ENCODE data around the gene DCTN3.

DCTN3 gene

DNA sequence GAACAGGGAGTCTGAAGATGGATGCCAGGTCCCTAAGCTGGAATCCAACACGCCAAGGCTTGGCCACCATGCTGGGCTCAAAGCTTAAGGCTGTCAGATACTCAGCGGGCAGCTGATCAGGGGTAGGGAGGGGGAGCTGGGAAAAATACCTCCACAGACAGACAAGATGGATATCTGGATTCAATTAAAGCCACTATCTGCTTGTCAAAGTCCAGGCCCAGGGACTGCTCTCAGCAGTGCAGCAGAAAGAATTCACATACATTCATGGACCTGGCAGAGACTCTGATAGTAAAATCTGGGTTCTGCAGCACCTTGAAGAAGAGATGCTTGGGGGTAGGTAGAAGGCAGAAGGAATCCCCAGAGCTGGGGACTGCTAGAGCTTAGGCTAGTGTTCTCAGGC, 5.2 kb downstream of the DCTN3 start:
- DNase-seq, result no peak

GRCh38 chr9:34612788-34613390, 7.4 kb downstream of the DCTN3 start:
- peak; percentile 40 for DNase-seq

GRCh38 chr9:34611811-34612787, 8.2 kb downstream of the DCTN3 start, which contains the start of gene RPP25L:
Gene RPP25L, minus strand, starts transcription at chr9:34612097. Its CDS starts 801 bp downstream, at chr9:34611296.
- peak; percentile 56 for DNase-seq

DNA sequence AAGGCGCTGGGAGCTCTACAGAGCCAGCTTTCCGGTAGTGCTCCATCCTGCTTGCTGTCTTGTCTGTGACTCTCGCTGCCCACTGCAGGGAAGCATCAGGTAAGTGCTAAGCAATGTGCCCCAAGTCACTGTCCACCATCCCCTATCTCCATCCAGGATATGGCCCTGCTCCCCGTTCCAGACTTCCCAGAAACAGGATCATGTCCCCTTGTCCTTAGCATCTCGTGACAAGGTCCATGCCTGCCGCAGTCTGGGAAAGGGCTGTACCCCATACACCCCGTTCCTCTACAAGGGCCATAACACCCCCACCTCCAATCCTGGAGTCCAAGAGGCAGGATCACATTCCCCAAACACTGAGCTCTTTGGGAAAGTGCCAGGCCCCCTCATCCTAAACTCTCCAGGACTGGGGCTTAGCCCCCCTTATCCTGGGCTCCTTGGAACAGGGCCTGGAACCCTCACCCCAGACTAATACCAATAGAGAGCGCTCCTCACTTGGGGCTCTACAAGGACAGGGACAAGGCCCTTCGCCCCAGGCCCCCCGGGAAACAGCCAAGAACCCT, 9.0 kb downstream of the DCTN3 start:
- DNase-seq, result no peak

DNA sequence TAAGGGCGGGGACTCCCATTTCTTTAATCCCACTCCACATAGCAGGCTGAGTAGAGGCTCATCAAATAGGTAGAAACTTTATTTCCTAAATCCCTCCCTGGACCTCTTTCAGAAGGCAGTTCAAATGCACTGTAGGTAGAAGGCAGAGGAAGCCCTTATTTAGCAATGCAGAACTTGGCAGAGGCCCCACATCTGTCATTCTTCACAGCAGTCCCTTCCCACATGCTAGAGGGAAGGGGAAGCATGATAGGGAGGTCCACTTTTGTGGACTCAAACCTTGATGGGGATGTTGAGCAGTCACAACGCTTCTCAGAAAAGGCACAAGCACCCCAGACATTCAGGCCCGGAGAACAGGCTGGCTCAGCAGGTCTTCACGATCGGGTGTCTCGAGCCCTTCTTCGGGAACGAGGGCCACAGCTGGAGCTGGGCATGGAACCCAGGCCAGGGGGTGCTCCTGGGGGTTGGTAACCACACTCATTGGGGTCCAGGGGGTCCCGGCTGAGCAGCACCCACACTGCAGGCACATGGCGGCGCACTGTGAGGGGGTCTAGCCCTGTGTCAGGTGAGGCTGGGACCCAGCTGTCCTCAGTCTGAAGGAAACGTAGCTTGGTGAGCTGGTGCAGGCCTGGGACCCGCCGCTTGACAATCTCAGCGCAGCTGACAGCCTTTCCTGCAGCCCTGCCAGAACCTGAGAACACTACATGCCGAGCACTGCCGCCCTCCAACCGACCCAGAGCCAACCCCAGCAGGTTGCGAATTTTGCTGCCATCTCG, 9.7 kb downstream of the DCTN3 start:
- no peak for DNase-seq

- no peak for DNase-seq
Measured at GRCh38 chr9:34607331-34607730, 13.0 kb downstream of the DCTN3 start.

DNA sequence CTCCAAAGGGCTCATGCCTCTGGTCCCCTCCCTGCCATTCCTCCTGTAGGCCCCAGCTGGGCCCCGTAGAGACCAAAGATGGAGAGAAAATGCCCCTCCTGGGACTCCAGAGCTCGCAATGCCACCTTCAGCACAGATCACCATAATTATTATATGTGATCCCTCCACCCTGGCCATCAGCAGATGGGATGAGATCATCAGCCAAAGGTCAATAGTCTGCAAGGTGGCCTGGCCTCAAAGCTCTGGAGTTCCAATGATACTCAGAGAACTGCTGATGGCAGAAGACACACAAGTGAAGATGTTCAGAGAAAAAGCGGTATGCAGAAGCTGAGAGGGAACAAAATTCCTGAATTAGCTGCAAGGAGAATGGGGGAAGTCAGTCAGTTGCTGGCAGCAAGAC, 13.4 kb downstream of the DCTN3 start:
- DNase-seq, result no peak

DNA sequence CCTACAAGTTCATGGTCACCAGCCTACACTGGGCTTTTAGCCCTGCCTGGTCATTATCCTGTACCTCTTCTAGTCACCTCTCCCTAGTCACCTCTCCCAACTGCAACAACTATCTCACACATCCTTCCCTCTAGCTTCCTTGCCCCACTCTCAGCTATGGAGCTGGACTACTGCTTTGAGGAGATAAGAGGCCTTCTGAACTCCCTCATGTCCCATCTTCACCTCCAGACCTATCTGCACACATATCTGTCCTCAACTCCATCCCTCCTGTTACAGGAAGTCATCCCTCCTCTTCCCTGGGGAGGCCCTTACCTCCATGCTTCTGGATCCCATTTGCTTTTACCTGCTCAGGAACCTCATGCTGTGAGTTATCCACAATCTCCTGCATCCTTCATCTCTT, 14.1 kb downstream of the DCTN3 start:
- DNase-seq, result no peak

DNA sequence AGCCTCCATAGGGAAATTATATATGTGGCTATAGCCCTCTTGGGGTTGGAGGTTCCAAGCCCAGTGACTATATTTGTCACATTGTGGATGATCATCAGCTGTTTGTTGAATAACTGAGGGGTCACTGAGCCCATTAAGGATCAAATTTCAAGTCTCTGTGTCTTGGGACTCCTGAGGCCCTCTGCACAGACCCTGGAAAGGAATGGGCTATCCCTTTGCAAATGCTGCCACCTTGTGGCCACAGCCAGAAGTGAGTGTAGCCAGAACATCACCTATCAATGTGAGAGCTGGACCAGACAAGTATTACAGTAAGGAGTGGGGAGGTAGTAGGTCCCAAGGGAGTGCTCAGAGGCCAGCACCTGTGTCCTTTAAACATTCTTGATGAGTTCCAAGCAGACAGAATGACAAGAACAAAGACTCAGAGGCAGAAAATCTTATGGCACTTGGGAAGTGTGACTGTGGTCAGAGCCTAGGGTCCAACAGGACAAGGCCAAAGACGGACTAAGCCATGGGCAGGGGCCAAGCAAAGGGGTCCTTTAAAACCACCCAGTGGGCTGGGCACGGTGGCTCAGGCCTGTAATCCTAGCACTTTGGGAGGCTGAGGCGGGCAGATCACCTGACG, 16.6 kb downstream of the DCTN3 start:
- peak; percentile 18 for DNase-seq

- no peak for DNase-seq
Measured at GRCh38 chr9:34601937-34602573, 18.2 kb downstream of the DCTN3 start.

- no peak for DNase-seq
Measured at GRCh38 chr9:34600908-34601307, 19.4 kb downstream of the DCTN3 start.

DNA sequence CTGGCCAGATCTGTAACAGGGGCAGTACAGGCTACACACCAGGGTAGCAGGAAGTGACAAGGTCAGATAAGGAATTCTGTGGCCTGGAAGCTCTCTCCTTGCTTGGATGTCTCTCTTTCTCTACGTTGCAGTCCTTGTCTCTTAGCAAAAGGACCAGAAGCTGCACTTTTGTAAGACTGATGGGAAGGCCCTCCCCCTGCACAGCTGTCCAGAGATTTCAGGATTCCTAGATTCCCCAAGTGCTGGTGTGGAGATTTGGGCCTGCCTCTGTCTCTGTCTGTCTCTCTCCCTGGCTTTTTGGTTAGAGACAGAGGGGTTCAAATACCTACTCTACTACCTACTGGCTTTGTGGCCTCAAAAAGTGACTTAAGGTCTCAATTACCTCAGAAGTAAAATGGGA, 20.7 kb downstream of the DCTN3 start:
- DNase-seq, result no peak

DNA sequence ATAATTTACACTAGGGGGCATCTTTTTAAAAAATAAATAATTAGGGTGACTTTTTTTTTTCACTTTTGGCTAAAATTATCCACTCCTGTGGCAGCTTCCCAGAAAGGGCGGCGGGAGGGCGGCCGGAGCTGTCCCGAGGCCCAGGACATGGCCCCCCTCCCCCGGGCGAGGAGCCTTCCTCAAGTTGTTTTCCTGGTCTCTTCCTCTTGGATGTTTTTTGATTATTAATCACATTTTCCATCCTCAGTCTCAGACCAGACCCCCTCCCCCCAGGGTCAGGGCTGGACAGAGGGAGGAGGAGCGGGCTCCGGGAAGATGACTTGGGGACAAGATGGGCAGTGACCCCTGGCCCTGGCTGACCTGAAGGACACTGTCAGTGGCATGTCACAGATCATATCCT, 26.1 kb downstream of the DCTN3 start:
- DNase-seq, result no peak

DNA sequence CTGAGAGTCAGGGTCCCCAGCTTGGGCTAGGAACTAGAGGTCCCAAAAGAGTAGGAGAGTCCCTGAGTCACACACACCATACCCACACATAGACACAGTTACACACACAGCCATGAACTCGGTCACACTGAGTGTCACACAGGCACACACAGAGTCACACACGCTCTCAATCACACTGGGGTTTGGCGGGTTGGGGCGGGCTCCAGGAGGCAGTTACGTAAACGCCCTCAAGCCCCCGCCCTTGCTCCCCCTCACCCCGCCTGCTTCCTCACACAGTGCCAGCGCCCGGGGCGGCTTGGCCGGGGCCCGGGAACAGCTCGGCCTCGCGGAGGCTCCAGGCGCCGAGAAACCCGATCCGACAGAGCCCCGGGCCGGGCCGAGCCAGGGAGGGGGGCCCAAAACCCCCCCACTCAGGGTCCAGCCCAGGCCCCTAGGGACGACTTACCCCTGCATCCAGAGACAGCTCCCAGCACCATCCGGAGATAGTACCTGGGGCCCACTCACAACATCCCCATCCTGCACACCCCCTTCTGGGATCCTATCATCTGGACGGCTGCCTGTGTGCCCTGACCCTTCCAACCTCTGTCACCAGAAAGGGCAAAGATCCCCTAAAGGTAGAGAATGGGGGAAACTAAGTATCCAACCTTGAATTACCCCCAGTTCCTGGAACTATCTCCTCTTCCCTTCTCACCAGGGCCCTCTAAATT, 27.2 kb downstream of the DCTN3 start:
- no peak for DNase-seq

DNA sequence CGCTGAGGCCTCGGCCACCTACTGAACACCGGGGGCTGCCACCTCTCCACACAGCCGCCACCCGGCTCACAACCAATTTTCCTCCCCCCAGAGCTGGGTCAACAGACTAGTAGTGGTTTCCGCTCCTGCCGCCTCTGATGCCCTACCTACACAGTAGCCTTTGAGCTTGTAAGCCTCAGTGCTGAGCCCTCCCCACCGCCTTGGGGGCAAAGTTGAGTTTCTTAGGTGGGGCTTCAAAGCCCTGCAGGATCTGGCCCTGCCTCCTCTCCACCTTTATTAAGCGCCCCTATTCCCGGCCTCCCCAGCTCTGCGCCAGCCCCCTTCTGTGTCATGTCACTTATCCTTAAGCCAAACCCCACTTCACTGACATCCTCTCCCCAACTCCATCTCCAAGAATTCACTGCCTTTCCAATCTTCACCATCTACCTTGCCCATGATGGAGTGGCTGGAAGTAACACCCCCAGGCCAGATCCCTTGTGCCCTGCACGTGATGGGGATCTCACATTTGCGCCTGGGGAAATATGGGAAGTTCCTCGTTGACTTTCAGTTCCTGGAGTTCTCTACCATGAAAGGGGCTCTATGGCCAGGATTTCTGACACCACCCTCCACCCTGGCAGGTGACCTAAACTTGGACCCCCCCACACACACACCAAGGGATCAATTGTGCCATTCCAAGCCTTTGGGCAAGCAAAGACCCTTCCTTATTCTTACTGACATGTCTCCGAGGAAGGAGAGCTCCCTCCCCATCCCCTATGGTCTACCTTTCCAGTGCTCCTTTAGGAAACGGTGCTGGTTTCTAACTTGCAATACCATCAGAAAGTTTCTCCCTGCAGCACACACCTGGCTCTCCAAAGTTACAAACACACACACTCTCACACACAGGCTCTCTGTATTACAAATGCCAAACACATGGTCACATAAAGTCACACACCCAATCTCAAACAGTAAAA, 28.1 kb downstream of the DCTN3 start:
- no peak for DNase-seq

GRCh38 chr9:34591248-34591916, 28.9 kb downstream of the DCTN3 start:
- DNase-seq, result peak; percentile 43

- DNase-seq, result no peak
Measured at GRCh38 chr9:34590381-34591247, 29.7 kb downstream of the DCTN3 start.

- no peak for DNase-seq
Measured at GRCh38 chr9:34589636-34590380, 30.5 kb downstream of the DCTN3 start, which contains the start of gene CNTFR. Gene CNTFR, minus strand, starts transcription at chr9:34589724. Its CDS starts 20,743 bp downstream, at chr9:34568981.
